Measurements from ENCODE around the gene DPP6.

DPP6 gene

DNA sequence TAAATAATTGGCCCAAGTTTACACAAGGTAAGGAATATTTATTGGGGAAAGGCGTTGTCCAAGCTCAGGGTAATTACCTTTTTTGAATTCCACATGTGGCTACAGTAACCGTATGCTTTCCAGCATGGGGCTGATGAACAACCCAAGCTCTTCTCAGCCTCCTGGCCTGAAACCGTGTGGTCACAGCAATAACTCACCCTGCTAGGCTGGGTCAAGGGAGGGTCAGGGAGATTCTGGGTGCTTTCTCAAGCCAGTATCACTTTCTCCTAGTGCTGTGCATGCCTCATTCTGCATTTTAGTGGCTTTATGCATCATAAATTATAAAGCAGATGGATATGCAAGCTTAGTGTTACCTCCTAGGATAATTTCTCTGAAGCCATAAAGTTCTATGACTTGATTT is 676.9 kb downstream of the DPP6 start:
- Histone ChIP-seq H2AFZ (ENCODE audit: low read depth) (no peak overlapping the region), H3K27ac (no peak overlapping the region)
- TF ChIP-seq, protein P1, sequence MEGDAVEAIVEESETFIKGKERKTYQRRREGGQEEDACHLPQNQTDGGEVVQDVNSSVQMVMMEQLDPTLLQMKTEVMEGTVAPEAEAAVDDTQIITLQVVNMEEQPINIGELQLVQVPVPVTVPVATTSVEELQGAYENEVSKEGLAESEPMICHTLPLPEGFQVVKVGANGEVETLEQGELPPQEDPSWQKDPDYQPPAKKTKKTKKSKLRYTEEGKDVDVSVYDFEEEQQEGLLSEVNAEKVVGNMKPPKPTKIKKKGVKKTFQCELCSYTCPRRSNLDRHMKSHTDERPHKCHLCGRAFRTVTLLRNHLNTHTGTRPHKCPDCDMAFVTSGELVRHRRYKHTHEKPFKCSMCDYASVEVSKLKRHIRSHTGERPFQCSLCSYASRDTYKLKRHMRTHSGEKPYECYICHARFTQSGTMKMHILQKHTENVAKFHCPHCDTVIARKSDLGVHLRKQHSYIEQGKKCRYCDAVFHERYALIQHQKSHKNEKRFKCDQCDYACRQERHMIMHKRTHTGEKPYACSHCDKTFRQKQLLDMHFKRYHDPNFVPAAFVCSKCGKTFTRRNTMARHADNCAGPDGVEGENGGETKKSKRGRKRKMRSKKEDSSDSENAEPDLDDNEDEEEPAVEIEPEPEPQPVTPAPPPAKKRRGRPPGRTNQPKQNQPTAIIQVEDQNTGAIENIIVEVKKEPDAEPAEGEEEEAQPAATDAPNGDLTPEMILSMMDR (conservative IDR thresholded peaks at IDR 0.05; ENCODE audit: low read depth, low read length), result no peak

DNA sequence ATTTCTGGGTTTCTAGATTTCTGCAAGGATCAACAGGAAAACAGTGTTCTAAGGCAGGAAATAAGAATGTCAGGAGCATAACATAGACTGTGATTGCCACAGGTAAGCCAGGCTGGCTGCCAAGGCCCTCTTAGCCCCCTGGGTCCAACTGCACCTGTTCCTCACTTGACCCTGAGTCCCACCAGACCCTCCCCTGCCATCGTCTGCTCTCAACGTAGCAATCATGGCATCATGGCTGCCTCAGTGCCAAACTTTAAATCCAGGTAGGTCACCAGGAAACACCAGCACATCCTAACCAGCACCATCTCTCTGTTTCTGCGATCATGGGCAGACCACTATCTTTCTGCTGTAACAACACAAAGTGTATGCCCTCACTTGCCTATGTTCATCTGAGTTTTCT is 683.6 kb downstream of the DPP6 start:
- Histone ChIP-seq H3K4me2 (no peak overlapping the region), H3K79me2 (ENCODE audit: insufficient read depth, low read depth) (no peaks in the 10 kb centered on the region), H3K27ac (no peak overlapping the region), H3K27me3 (ENCODE audit: insufficient read depth, low read depth) (no peaks in the 10 kb centered on the region), H2AFZ (ENCODE audit: low read depth) (no peak overlapping the region), H3K9ac (no peak overlapping the region), H3K36me3 (ENCODE audit: insufficient read depth) (no peaks in the 10 kb centered on the region), H4K20me1 (ENCODE audit: insufficient read depth) (no peaks in the 10 kb centered on the region), H3K4me1 (ENCODE audit: low read depth, poor library complexity, severe bottlenecking) (no peaks in the 10 kb centered on the region), H3K4me3 (IDR thresholded peaks at IDR 0.05; ENCODE audit: insufficient read depth, low read depth, low read length) (no peak overlapping the region)
- TF ChIP-seq, protein P1 (conservative IDR thresholded peaks at IDR 0.05; ENCODE audit: low read depth, low read length), result no peak

More for the DNA sequence above, 676.9 kb downstream of the DPP6 start:
- Histone ChIP-seq H3K4me2 (no peak overlapping the region), H3K4me1 (ENCODE audit: low read depth, poor library complexity, severe bottlenecking) (no peaks in the 10 kb centered on the region), H4K20me1 (ENCODE audit: insufficient read depth) (no peaks in the 10 kb centered on the region), H3K9ac (no peak overlapping the region), H3K79me2 (ENCODE audit: insufficient read depth, low read depth) (no peaks in the 10 kb centered on the region), H3K4me3 (IDR thresholded peaks at IDR 0.05; ENCODE audit: insufficient read depth, low read depth, low read length) (no peak overlapping the region), H3K27me3 (ENCODE audit: insufficient read depth, low read depth) (no peaks in the 10 kb centered on the region), H3K36me3 (ENCODE audit: insufficient read depth) (no peaks in the 10 kb centered on the region)

DNA sequence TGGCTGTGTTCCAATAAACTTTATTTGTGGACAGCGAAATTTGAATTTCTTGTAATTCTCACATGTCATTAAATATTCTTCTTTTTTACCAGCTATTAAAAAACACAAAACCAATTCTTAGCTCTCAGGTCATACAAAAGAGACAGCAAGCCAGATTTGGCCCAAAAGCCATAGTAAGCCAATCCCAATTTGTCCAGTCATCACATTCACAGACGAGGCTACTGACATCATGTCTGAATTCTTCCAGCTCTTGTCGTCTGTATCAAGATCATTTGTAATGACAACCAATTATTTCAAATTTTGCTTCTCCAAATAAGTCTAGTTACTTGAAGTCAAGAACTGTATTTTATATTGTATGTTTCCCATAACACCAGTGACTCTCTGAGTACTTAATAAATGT is 684.2 kb downstream of the DPP6 start:
- Histone ChIP-seq H3K4me2 (no peak overlapping the region), H4K20me1 (ENCODE audit: insufficient read depth) (no peaks in the 10 kb centered on the region), H3K27ac (no peak overlapping the region), H3K4me3 (IDR thresholded peaks at IDR 0.05; ENCODE audit: insufficient read depth, low read depth, low read length) (no peak overlapping the region), H3K4me1 (ENCODE audit: low read depth, poor library complexity, severe bottlenecking) (no peaks in the 10 kb centered on the region), H3K27me3 (ENCODE audit: insufficient read depth, low read depth) (no peaks in the 10 kb centered on the region), H2AFZ (ENCODE audit: low read depth) (no peak overlapping the region), H3K36me3 (ENCODE audit: insufficient read depth) (no peaks in the 10 kb centered on the region), H3K79me2 (ENCODE audit: insufficient read depth, low read depth) (no peaks in the 10 kb centered on the region), H3K9ac (no peak overlapping the region)
- TF ChIP-seq, protein P1 (conservative IDR thresholded peaks at IDR 0.05; ENCODE audit: low read depth, low read length), result no peak

DNA sequence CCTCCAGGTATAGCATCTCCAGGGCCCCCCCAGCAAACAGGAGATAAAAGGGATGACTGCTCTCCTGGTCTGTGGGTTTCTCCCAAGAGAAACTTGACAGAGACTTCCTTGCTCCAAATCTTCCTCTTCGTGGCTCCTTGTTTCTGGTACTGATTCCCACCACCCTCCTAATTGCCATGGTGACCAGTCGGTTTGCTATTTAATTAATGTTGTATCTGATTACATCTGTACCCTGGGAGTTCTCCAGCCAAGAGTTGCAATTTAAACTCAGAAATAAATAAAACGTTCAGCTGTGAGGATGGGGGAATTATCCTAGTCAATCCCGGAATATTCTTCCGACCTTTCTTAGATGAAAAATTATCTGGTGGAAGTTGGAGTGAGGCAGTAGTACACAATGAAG is 686.0 kb downstream of the DPP6 start:
- H3K79me2 ChIP-seq (ENCODE audit: insufficient read depth, low read depth), result no peaks in the 10 kb centered on the region
- TF ChIP-seq, protein P1 (conservative IDR thresholded peaks at IDR 0.05; ENCODE audit: low read depth, low read length), result no peak
- no peaks in the 10 kb centered on the region for H3K4me1 ChIP-seq (ENCODE audit: low read depth, poor library complexity, severe bottlenecking)
- no peak overlapping the region for H3K4me3 ChIP-seq (IDR thresholded peaks at IDR 0.05; ENCODE audit: insufficient read depth, low read depth, low read length)
- no peaks in the 10 kb centered on the region for H4K20me1 ChIP-seq (ENCODE audit: insufficient read depth)
- H2AFZ ChIP-seq (ENCODE audit: low read depth), result no peak overlapping the region
- no peak overlapping the region for H3K27ac ChIP-seq
- H3K27me3 ChIP-seq (ENCODE audit: insufficient read depth, low read depth), result no peaks in the 10 kb centered on the region
- H3K9ac ChIP-seq, result no peak overlapping the region
- H3K36me3 ChIP-seq (ENCODE audit: insufficient read depth), result no peaks in the 10 kb centered on the region
- no peak overlapping the region for H3K4me2 ChIP-seq
